GM12892 (cell line): ENCODE results near the gene MGLL.

ENCODE experiments used
- POLR2A ChIP-seq: IDR thresholded peaks from 2 replicates; pipeline ENCODE4 v1.6.1; 2011; ENCODE audit warnings: low read depth, low read length, control low read depth
- POLR2AphosphoS5 ChIP-seq: IDR thresholded peaks from 2 replicates; pipeline ENCODE4 v1.6.1; 2011; ENCODE audit warnings: low read depth, low read length, control low read depth
- TAF1 ChIP-seq: IDR thresholded peaks from 2 replicates; pipeline ENCODE4 v1.6.1; 2011; ENCODE audit warnings: low read depth, mild to moderate bottlenecking, control low read depth, low read length, borderline replicate concordance

- TF ChIP-seq POLR2A, result peak; percentile 65
- TF ChIP-seq POLR2AphosphoS5, result peak; percentile 50
- TF ChIP-seq TAF1, result 0 out of 2 replicates have a peak, but pooled peaks have one; percentile 12
Observed at GRCh38 chr3:127762077-127762786, 60.1 kb downstream of the MGLL start.
